Measurements from ENCODE around the gene VMP1.
"Not testable (repeated sequence)": the region's sequence is repeated elsewhere in the genome, so short reads cannot be mapped to it uniquely, and the experiment has no call there.

VMP1 gene

DNA sequence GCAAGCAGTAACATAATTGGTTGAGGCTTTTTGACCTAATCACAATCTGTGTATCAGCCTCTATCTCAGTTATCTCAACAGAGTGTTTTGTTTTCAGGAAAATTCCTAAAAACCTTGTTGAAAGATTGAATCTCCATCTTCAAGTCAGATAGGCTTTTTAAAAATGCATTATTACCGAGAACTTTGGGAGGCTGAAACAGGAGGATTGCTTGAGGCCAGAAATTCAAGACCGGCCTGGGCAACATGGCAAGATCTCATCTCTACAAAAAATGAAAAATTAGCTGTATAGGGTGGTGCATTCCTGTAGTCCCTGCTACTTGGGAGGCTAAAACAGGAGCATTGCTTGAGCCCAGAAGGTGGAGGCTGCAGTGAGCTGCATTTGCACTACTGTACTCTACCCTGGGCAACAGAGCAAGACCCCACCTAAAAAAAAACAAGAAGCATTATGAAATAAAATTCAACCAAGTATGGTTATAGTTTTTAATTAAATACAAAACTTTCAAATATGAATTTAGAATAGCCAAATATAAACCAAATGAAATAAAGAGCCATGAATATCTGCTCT is 68.4 kb downstream of the VMP1 start:
- DNase-seq (ENCODE audit: low read depth) = no peak
- TF ChIP-seq, protein P1, sequence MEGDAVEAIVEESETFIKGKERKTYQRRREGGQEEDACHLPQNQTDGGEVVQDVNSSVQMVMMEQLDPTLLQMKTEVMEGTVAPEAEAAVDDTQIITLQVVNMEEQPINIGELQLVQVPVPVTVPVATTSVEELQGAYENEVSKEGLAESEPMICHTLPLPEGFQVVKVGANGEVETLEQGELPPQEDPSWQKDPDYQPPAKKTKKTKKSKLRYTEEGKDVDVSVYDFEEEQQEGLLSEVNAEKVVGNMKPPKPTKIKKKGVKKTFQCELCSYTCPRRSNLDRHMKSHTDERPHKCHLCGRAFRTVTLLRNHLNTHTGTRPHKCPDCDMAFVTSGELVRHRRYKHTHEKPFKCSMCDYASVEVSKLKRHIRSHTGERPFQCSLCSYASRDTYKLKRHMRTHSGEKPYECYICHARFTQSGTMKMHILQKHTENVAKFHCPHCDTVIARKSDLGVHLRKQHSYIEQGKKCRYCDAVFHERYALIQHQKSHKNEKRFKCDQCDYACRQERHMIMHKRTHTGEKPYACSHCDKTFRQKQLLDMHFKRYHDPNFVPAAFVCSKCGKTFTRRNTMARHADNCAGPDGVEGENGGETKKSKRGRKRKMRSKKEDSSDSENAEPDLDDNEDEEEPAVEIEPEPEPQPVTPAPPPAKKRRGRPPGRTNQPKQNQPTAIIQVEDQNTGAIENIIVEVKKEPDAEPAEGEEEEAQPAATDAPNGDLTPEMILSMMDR (IDR thresholded peaks at IDR 0.05; ENCODE audit: low read depth, low read length, missing control alignments) = no peak
- no peak overlapping the region for H3K4me3 ChIP-seq (ENCODE audit: low read depth, low read length)

DNA sequence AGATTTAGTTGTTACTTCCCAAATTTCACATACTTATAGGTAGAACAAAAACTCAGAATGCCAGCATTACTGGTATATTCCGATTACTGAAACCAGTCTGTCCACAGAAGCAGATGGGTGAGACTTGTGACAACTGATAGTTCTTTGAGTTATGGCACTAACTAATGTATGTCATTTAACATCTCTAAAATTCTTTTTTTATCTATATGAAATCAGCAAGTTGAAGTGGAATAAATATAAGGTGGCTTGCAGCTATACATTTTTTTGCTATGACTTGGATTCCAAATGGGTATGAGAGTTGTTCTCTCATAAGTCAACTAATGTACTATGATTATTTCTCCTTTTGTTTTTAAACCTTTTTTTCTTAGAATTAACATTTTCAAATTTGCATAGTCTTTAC is 69.1 kb downstream of the VMP1 start:
- no peak for DNase-seq (ENCODE audit: low read depth)

DNA sequence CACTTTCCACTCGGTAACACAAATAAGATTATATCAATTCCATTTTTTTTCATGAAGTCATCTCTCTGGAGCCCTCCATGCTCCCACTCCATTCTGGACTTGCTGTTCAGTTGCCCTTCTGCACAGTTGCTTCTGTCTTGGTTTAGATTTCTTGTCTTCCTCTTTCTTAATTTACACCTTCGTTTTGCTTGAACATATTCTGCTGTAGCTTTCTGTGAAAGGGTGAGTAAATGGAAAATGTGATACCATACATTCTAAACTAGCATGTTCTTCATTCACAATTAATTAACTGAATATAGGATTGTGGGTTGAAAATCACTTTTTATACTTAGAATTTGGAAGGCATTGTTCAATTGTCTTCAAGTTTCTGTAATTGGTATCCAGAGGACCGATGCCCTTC is 69.6 kb downstream of the VMP1 start:
- H3K4me3 ChIP-seq (ENCODE audit: low read depth, low read length) = no peak overlapping the region
- TF ChIP-seq, protein P1 (IDR thresholded peaks at IDR 0.05; ENCODE audit: low read depth, low read length, missing control alignments) = no peak
- DNase-seq (ENCODE audit: low read depth) = no peak

More for the DNA sequence above, 69.1 kb downstream of the VMP1 start:
- no peak overlapping the region for H3K4me3 ChIP-seq (ENCODE audit: low read depth, low read length)
- TF ChIP-seq, protein P1 (IDR thresholded peaks at IDR 0.05; ENCODE audit: low read depth, low read length, missing control alignments) = no peak

DNA sequence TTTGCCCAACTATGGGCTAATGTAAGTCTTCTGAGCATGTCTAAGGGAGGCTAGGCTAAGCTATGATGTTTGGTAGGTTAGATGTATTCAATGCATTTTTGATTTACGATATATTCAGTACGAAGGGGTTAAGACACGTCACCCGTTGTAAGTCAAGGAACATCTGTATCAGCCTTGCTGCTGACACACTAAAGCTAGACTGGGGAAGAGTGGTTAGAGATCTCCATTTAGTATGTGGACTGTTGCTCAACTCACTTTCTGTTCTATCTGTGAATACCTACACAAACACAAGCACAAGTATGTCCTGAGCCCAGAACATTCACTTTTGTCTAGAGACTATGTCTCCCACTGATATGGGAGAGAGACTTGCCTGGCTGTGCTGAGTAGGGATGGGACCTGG is 71.5 kb downstream of the VMP1 start:
- no peak for DNase-seq (ENCODE audit: low read depth)
- TF ChIP-seq, protein P1 (IDR thresholded peaks at IDR 0.05; ENCODE audit: low read depth, low read length, missing control alignments) = no peak
- no peak overlapping the region for H3K4me3 ChIP-seq (ENCODE audit: low read depth, low read length)

DNA sequence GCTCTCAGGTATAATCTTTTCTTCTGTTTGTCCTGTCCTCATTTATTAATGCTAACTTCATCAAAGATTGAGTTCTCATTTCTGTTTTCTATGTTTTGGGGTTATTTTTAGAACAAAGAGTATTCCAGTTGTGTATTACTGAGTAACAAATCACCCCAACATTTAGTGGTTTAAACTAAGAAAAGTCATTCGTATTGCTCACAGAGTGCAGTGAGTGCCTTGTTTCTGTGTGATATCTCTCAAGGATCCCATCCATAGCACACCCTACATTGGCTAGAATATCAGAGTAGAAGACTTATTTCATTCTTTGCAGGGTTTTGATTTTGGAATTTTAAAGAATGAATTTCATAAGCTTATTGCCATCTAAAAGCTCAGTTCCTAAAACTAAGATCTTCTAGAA is 72.1 kb downstream of the VMP1 start:
- TF ChIP-seq, protein P1 (IDR thresholded peaks at IDR 0.05; ENCODE audit: low read depth, low read length, missing control alignments) = no peak
- DNase-seq (ENCODE audit: low read depth) = no peak
- H3K4me3 ChIP-seq (ENCODE audit: low read depth, low read length) = no peak overlapping the region

DNA sequence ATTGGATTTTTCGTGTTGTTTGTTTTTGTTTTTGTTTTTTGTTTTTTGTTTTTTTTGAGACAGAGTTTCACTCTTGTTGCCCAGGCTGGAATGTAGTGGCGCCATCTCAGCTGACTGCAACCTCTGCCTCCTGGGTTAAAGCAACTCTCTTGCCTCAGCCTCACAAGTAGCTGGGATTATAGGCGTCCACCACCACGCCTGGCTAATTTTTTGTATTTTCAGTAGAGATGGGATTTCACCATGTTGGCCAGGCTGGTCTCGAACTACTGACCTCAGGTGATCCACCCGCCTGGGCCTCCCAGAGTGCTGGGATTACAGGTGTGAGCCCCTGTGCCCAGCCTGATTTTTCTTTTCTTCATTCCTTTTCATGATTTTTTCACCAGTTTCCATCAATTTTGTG is 73.1 kb downstream of the VMP1 start:
- DNase-seq (ENCODE audit: low read depth); H3K4me3 ChIP-seq (ENCODE audit: low read depth, low read length): not testable (repeated sequence)

DNA sequence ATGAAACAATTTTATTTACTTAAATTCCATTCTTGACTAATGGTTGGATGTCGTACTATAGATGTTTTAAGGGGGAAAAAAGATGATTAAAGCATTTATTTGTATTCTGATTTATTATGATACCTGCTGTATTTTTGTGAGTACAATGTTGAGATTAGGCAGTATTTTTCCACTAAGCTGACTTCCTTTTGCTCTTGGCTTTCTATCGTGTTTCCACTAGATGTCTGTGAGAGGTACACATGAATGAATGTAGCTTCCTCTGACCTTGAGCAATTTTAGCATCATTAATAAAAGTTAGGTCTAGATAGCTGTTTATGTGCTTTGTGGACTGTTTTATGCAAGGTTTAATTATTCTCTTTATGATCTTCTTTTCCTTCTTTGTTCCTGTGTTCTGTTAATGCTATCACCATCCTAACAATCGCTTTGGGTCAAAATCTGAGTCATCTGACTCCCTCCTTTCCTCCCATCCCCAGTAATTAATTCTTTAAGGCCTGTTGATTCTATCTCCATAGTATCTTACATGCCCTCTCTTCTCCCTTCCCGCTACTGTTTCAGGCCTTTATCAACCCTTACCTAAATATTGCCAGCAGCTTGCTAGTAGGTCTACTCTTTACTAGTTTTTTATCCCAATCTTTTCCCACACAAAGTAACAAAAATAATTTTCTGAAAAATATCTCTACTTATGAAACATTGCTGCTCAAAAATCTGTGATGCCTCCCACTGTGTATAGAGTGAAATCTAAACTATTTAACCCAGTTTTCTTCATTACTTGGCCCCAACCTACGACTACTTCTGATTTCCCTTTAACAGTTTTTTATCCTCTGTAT is 76.0 kb downstream of the VMP1 start:
- no peak for DNase-seq (ENCODE audit: low read depth)
- no peak overlapping the region; the same call in 1 of the 2 replicates for H3K4me3 ChIP-seq (ENCODE audit: low read depth, low read length)

More for the DNA sequence above, 76.0 kb downstream of the VMP1 start:
- TF ChIP-seq, protein P1 (IDR thresholded peaks at IDR 0.05; ENCODE audit: low read depth, low read length, missing control alignments) = no peak
